ENCODE measurements around the gene TNFRSF14. TPM values are rescaled to one million over a fixed set of nuclear protein-coding genes. Genes with fewer than 3 reads are reported as not detected.
"Not testable (repeated sequence)": the region's sequence is repeated elsewhere in the genome, so short reads cannot be mapped to it uniquely, and the experiment has no call there.

TNFRSF14 gene
- total RNA-seq, 1 donor from 2014 or later = 14.7 TPM

DNA sequence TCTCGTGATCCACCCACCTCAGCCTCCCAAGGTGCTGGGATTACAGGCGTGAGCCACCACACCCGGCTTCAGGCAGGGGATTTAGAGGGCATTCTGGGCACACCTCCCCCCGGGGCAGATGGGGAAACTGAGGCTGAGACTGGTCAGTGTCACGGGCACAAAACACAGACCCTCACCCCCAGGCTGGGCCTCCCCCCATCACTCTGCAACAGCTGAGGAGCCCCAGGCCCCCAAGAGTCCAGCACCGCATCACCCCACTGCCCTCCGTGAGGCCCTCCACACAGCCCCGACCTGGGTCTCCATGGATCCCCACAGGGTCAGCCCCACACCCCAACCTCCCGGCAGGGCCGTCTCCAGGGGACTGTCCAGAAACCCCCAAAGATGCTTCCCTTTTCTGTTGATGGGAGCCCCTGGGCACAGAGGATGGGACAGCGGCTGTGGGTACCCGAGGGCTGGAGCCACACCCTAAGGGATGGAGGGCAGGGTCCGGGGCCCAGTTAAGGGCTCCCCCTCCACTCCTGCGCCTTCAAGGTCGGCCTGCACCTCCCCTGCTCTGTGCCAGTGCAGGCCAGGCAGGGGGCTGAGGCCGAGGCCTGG lies 11.0 kb downstream of the TNFRSF14 start:
- H3K36me3 ChIP-seq (ENCODE audit: control insufficient read depth, insufficient read depth, low read length) = no peaks in the 10 kb centered on the region
- H3K27me3 ChIP-seq (ENCODE audit: control insufficient read depth, insufficient read depth, low read length) = peaks cover 12% of the 10 kb centered on the region
- H3K4me3 ChIP-seq (ENCODE audit: low read depth, low read length) = no peak overlapping the region
- TF ChIP-seq, protein P1, sequence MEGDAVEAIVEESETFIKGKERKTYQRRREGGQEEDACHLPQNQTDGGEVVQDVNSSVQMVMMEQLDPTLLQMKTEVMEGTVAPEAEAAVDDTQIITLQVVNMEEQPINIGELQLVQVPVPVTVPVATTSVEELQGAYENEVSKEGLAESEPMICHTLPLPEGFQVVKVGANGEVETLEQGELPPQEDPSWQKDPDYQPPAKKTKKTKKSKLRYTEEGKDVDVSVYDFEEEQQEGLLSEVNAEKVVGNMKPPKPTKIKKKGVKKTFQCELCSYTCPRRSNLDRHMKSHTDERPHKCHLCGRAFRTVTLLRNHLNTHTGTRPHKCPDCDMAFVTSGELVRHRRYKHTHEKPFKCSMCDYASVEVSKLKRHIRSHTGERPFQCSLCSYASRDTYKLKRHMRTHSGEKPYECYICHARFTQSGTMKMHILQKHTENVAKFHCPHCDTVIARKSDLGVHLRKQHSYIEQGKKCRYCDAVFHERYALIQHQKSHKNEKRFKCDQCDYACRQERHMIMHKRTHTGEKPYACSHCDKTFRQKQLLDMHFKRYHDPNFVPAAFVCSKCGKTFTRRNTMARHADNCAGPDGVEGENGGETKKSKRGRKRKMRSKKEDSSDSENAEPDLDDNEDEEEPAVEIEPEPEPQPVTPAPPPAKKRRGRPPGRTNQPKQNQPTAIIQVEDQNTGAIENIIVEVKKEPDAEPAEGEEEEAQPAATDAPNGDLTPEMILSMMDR (IDR thresholded peaks at IDR 0.05; ENCODE audit: insufficient read depth, low read length, poor library complexity, severe bottlenecking) = no peak
- no peak for DNase-seq (ENCODE audit: low read depth)

DNA sequence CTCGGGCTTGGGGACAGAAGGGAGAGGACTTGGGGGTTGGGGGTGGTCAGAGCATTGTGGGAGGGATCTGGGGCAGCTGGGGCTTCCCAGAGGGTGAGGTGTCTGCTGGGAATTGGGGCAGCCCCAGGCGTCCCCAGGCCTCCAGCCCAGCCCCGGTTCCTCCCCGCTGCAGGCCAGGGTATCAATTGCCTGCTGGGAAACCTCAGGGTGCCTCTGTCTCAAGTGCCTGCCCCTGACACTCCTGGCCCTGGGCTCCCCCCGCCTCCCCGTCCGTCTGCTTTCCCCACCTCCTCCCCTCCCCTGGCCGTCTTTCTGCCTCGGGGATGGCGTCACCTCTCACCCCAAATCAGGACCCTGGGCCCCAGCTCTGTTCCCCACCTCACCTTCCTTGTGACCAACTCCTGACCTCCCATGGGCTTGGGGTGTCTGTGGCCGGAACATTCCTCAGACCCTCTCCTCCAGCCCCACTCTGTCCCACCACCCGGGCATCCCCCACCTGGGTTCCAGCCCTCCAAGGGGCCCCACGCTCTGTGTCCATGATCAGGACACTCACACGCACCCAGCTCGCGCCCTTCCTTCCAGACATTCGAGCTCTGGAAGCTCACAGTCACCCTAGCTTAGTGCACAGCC lies 12.1 kb downstream of the TNFRSF14 start:
- DNase-seq (ENCODE audit: low read depth); H3K36me3 ChIP-seq (ENCODE audit: control insufficient read depth, insufficient read depth, low read length); H3K27me3 ChIP-seq (ENCODE audit: control insufficient read depth, insufficient read depth, low read length); H3K4me3 ChIP-seq (ENCODE audit: low read depth, low read length): not testable (repeated sequence)

DNA sequence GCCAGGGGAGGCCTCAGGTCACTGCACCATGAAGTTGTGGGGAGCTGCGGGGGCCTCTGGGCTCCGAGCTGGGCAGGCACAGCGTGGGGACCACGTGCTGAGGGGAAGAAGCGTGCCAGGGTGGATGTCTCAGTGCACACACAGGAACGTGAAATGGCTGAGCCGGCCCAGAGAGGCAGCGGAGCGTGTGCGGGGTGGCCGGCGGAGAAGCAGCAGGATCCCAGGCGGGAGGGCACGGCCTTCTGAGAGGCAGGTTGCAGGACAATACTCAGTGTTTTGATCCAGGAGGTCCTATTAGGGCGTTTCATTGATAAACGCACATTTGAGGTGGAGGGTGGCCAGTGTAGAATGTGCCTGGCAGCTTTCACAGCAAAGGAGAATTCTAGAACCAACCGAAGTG lies 12.9 kb downstream of the TNFRSF14 start:
- DNase-seq (ENCODE audit: low read depth) = no peak
- TF ChIP-seq, protein P1 (IDR thresholded peaks at IDR 0.05; ENCODE audit: insufficient read depth, low read length, poor library complexity, severe bottlenecking) = no peak
- Histone ChIP-seq H3K27me3 (ENCODE audit: control insufficient read depth, insufficient read depth, low read length) (peaks cover 9% of the 10 kb centered on the region), H3K36me3 (ENCODE audit: control insufficient read depth, insufficient read depth, low read length) (no peaks in the 10 kb centered on the region), H3K4me3 (ENCODE audit: low read depth, low read length) (no peak overlapping the region)

DNA sequence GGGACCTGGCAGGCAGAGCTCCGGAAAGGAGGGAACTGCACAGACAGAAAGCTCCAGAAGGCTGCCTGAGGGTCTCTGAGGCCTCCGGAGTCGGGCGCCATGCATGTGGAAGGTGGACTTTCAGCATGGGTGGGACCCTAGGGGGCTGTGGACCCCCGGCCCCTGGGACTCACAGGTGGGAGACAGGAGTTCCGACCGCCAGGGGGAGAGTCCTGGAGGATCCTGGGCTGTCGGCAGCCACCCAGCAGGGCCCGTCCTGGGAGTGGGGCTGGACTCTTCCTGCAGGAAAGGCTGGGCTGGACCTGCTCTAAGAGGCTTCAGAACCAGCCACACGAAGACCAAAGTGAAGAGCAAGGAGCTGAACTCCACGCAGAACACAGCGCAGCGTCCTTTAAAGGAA lies 13.5 kb downstream of the TNFRSF14 start:
- not testable (repeated sequence) for H3K27me3 ChIP-seq (ENCODE audit: control insufficient read depth, insufficient read depth, low read length)

DNA sequence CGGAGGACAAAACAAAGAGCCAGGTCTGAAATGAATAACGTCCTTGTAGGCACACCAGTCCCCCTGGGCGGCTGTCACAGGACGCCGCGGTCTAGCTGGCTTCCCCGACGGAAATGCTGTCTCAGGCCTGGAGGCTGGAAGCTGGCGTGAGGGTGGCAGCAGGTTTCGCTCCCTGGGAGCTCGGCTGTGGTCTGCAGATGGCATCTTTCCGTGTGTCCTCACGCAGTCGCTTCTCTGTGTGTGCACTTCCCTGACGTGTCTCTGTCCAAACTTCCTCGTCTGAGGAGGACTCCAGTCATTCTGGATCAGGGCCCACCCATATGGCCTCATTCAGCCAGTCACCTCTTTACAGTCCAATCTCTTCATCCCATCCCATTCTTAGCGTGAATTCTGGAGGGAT lies 14.2 kb downstream of the TNFRSF14 start:
- Histone ChIP-seq H3K27me3 (ENCODE audit: control insufficient read depth, insufficient read depth, low read length) (peaks cover 9% of the 10 kb centered on the region), H3K36me3 (ENCODE audit: control insufficient read depth, insufficient read depth, low read length) (no peaks in the 10 kb centered on the region), H3K4me3 (ENCODE audit: low read depth, low read length) (no peak overlapping the region)
- TF ChIP-seq, protein P1 (IDR thresholded peaks at IDR 0.05; ENCODE audit: insufficient read depth, low read length, poor library complexity, severe bottlenecking) = no peak
- DNase-seq (ENCODE audit: low read depth) = no peak

More for the DNA sequence above, 13.5 kb downstream of the TNFRSF14 start:
- not testable (repeated sequence) for H3K4me3 ChIP-seq (ENCODE audit: low read depth, low read length); H3K36me3 ChIP-seq (ENCODE audit: control insufficient read depth, insufficient read depth, low read length); DNase-seq (ENCODE audit: low read depth)

DNA sequence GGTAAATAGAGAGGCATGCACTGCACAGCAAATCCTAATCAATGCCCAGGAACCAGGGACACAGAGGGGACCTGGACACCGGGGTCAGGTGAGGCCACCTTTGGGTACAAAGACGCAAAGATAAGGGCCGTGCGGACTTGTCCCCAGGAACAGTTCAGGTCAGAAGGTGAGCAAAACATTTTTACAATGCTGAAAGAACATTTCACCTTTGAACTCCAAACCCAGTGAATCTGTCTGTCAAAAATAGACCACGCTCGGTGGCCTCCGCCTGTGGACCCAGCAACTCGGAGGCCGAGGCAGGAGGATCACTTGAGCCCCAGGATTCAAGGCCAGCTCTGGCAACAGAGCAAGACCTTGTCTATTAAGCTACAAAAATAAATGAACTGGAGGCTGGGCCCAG lies 15.2 kb downstream of the TNFRSF14 start:
- Histone ChIP-seq H3K36me3 (ENCODE audit: control insufficient read depth, insufficient read depth, low read length) (no peaks in the 10 kb centered on the region), H3K27me3 (ENCODE audit: control insufficient read depth, insufficient read depth, low read length) (peaks cover 6% of the 10 kb centered on the region), H3K4me3 (ENCODE audit: low read depth, low read length) (no peak overlapping the region)
- no peak for DNase-seq (ENCODE audit: low read depth)
- TF ChIP-seq, protein P1 (IDR thresholded peaks at IDR 0.05; ENCODE audit: insufficient read depth, low read length, poor library complexity, severe bottlenecking) = no peak

Data from kidney epithelial cell (primary cell).